ENCODE results near the gene CTU2.

The CTU2 gene

DNA sequence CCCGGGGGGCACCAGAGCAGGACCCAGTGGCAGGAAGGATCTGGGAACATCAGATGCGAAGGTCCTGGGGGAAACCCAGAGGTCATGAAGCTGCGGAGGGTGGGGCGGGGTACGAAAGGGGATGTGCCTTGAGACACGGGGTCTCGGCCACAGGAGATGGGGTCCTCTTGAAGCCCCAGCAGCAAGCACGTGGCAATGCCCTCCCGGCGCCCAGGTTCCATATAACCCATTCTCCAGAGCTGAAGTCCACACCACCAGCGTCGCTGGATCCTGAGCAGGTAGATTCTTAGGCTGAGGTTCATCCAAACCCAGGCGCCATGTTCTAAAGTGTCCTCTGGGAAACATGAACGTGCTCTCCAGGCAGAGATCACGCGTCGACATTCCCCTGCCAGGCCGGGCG lies 57.8 kb downstream of the CTU2 start:
- no peak for FAIRE-seq

DNA sequence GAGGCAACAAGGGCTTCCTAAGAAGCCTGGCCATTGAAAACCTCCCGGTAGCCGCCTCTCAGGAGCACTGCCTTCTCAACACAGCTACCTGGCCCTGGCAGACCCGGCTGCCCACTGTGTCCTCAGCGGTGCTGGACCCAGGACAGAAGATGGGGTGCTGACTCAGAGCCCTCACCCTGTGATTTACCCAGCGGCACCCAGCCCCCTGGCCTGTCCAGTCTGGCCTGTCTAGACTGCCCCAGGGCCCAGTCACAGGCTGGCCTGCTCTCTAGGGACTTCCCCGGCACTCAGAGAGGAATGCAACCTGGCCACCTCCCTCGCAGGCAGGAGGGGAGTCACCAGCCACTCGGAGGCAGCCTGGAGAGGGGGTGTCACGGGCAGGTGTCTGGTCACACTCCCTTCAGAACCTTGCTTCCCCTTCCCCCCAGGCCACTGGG lies 58.6 kb downstream of the CTU2 start:
- no peak for FAIRE-seq

Data from G401.6 (cell line).